ENCODE measurements around the gene GPR37L1.
"Not testable (repeated sequence)": the region's sequence is repeated elsewhere in the genome, so short reads cannot be mapped to it uniquely, and the experiment has no call there.

The GPR37L1 gene

GRCh38 chr1:202158810-202159533 is 36.3 kb downstream of the GPR37L1 start:
- DNase-seq = no peak

- DNase-seq = no peak
These were observed 37.0 kb downstream of the GPR37L1 start for GRCh38 chr1:202159534-202160371.

- no peak for DNase-seq
These were observed 37.7 kb downstream of the GPR37L1 start, which contains the start of gene PTPN7 for GRCh38 chr1:202160377-202160940. Gene PTPN7, minus strand, starts transcription at chr1:202160602. Its CDS starts 1,200 bp downstream, at chr1:202159402.

- no peak for DNase-seq
These were observed 38.7 kb downstream of the GPR37L1 start for GRCh38 chr1:202161151-202162046.

- DNase-seq = no peak
These were observed 39.3 kb downstream of the GPR37L1 start for GRCh38 chr1:202162047-202162417.

- no peak for DNase-seq
These were observed 39.9 kb downstream of the GPR37L1 start for GRCh38 chr1:202162418-202163280.

- DNase-seq = no peak
These were observed 40.9 kb downstream of the GPR37L1 start for GRCh38 chr1:202163281-202164270.

- DNase-seq = no peak
These were observed 41.7 kb downstream of the GPR37L1 start for GRCh38 chr1:202164271-202165037.

- DNase-seq = no peak
These were observed 42.7 kb downstream of the GPR37L1 start for GRCh38 chr1:202165267-202165941.

GRCh38 chr1:202165942-202166843 is 43.5 kb downstream of the GPR37L1 start:
- no peak for DNase-seq

GRCh38 chr1:202167054-202167453 is 44.3 kb downstream of the GPR37L1 start:
- DNase-seq = not testable (repeated sequence)

- DNase-seq = no peak
These were observed 45.1 kb downstream of the GPR37L1 start for GRCh38 chr1:202167708-202168415.

- no peak for DNase-seq
These were observed 46.1 kb downstream of the GPR37L1 start for GRCh38 chr1:202168861-202169260.

GRCh38 chr1:202170726-202171125 is 48.0 kb downstream of the GPR37L1 start:
- DNase-seq = no peak

- DNase-seq = no peak
These were observed 48.7 kb downstream of the GPR37L1 start for GRCh38 chr1:202171292-202172014.

GRCh38 chr1:202172015-202172355 is 49.3 kb downstream of the GPR37L1 start:
- DNase-seq = peak in 1 of 2 experiments; percentile 9

GRCh38 chr1:202173993-202174392 is 51.3 kb downstream of the GPR37L1 start:
- DNase-seq = no peak

Measured in NCI-H1930 (cell line).